ENCODE results near the gene HCAR2.

GRCh38 chr12:122740351-122740750 is 37.2 kb upstream of the HCAR2 start:
- TF ChIP-seq POLR2AphosphoS5 (IDR thresholded peaks at IDR 0.05; ENCODE audit: low read depth, low read length) (no peak), REST (IDR thresholded peaks at IDR 0.05; ENCODE audit: insufficient read depth in 1 of 2, low read depth in 2 of 2, low read length in 2 of 2) (no peak)
